CD8-positive, alpha-beta memory T cell (primary cell): ENCODE data around the gene PRR7. TPM values are rescaled to one million over a fixed set of nuclear protein-coding genes. Genes with fewer than 3 reads are reported as not detected.
A peak's percentile ranks its signal among the peaks of the same experiment; 100 is the strongest.

ENCODE experiments used
- CTCF ChIA-PET: fragments of 350-600 bp; sonication (Branson Sonifier 250); formaldehyde crosslinking; loops from one replicate; lab custom pipeline; 2021; ENCODE audit warnings: antibody characterized with exemption; lab: Charles Lee
- POLR2A ChIA-PET: fragments of 350-600 bp; sonication (Branson Sonifier 250); formaldehyde crosslinking; loops from one replicate; lab custom pipeline; 2021; ENCODE audit warnings: antibody characterized with exemption; lab: Charles Lee
- DNase-seq, 5 donors: peaks; one replicate each; pipeline versions ENCODE4 v3.0.0 to v3.0.0-alpha.2; 2020 to 2022; ENCODE audit warnings: mixed read lengths in 1 of 5
- H3K27ac ChIP-seq: one replicate; pipeline ENCODE4 v1.7.0; 2013; ENCODE audit warnings: low read depth, mild to moderate bottlenecking, low read length, moderate library complexity
- H3K27me3 ChIP-seq: 2 replicates; pipeline ENCODE4 v1.7.0; 2013; ENCODE audit warnings: low read length, mild to moderate bottlenecking; ENCODE audit not compliant: insufficient read depth, poor library complexity, severe bottlenecking
- H3K36me3 ChIP-seq: 2 replicates; pipeline ENCODE4 v1.7.0; 2013; ENCODE audit warnings: mild to moderate bottlenecking, low read length, moderate library complexity; ENCODE audit not compliant: insufficient read depth
- H3K4me1 ChIP-seq: 2 replicates; pipeline ENCODE4 v1.7.0; 2013; ENCODE audit warnings: mild to moderate bottlenecking, low read length, moderate library complexity; ENCODE audit not compliant: insufficient read depth
- H3K4me3 ChIP-seq: 2 replicates; pipeline ENCODE4 v1.7.0; 2013; ENCODE audit warnings: mild to moderate bottlenecking, low read length
- H3K9me3 ChIP-seq: 2 replicates; pipeline ENCODE4 v1.7.0; 2013; ENCODE audit warnings: mild to moderate bottlenecking, low read length
- H3K27ac Mint-ChIP-seq, 8 donors: one replicate each; pipeline ENCODE4 v1.8.0; 2020 to 2021; ENCODE audit warnings: mixed read lengths in 8 of 8, mild to moderate bottlenecking in 6 of 8, inconsistent platforms in 3 of 8, moderate library complexity in 3 of 8
- H3K27me3 Mint-ChIP-seq, 2 donors: one replicate each; pipeline ENCODE4 v1.8.0; 2020 to 2021; ENCODE audit warnings: mixed read lengths in 2 of 2, mild to moderate bottlenecking in 1 of 2, moderate library complexity in 1 of 2
- H3K36me3 Mint-ChIP-seq, 3 donors: one replicate each; pipeline ENCODE4 v1.8.0; 2020 to 2021; ENCODE audit warnings: mixed read lengths in 3 of 3, inconsistent platforms in 1 of 3, mild to moderate bottlenecking in 1 of 3
- H3K4me1 Mint-ChIP-seq, 3 donors: one replicate each; pipeline ENCODE4 v1.8.0; 2020 to 2021; ENCODE audit warnings: mixed read lengths in 3 of 3, inconsistent platforms in 1 of 3, mild to moderate bottlenecking in 1 of 3
- H3K4me3 Mint-ChIP-seq, 7 donors: one replicate each; pipeline ENCODE4 v1.8.0; 2020 to 2021; ENCODE audit warnings: mixed read lengths in 7 of 7, mild to moderate bottlenecking in 6 of 7, moderate library complexity in 4 of 7, inconsistent platforms in 2 of 7
- H3K9me3 Mint-ChIP-seq, 5 donors: one replicate each; pipeline ENCODE4 v1.8.0; 2020 to 2022; ENCODE audit warnings: mixed read lengths in 5 of 5, mild to moderate bottlenecking in 3 of 5, moderate library complexity in 2 of 5, inconsistent platforms in 1 of 5
- polyA plus RNA-seq: library from polyadenylated mRNA; unstranded; fragments of 300-500 nt; fragmentation: Illumina TruSeq; gene quantifications from one replicate; pipeline ENCODE4 v1.2.3, GENCODE V29; 2021
- total RNA-seq, 2 experiments: library from RNA; stranded (reverse); gene quantifications; one replicate each; pipeline ENCODE4 v1.2.3, GENCODE V29; 2021

Gene PRR7
- total and polyA plus RNA-seq, 3 experiments from 2014 or later = 14.7 to 22.1 (median 15.3) TPM

DNA sequence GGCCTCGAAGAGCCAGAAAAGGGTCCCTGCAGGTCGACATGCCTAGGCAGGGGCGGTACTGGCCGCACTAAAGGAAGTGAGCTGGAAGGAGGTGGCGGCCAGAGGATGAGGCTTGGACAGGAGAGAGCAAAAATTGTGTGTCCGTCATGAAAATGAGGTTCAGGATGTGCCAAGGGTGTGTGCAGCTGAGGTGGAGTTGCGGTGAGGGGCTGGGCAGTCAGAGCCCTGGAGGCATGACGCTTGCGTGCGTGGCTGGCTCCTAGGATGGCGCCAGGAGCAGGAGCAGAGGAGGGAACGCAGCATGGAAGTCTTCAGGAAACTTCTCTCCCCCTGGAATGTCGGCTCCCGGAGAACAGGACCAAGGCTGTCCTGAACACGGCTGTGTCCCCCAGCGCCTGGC lies 56.3 kb downstream of the PRR7 start:
- CTCF ChIA-PET = interaction anchor here (1.2 to 12.2 kb wide), 9 partner anchors 10 to 193 kb away, joined by 3 to 116 read pairs (median 20); no protein-coding TSS in a partner anchor
- H3K4me1 Mint-ChIP-seq = peaks cover 13 to 14% (median 13%) of the 10 kb centered on the region in 3 donors
- H3K4me3 ChIP-seq = no peak overlapping the region
- no peak overlapping the region for H3K27ac Mint-ChIP-seq
- no peak for DNase-seq
- H3K36me3 ChIP-seq = no peaks in the 10 kb centered on the region
- H3K9me3 ChIP-seq = no peaks in the 10 kb centered on the region
- H3K9me3 Mint-ChIP-seq = no peaks in the 10 kb centered on the region
- no peak overlapping the region for H3K4me3 Mint-ChIP-seq
- H3K27ac ChIP-seq = no peak overlapping the region
- peaks cover 15% of the 10 kb centered on the region for H3K4me1 ChIP-seq
- H3K27me3 Mint-ChIP-seq = peaks cover 0 to under 1% of the 10 kb centered on the region in 2 donors
- H3K27me3 ChIP-seq = no peaks in the 10 kb centered on the region
- POLR2A ChIA-PET = no interaction called here
- H3K36me3 Mint-ChIP-seq = no peaks in the 10 kb centered on the region

DNA sequence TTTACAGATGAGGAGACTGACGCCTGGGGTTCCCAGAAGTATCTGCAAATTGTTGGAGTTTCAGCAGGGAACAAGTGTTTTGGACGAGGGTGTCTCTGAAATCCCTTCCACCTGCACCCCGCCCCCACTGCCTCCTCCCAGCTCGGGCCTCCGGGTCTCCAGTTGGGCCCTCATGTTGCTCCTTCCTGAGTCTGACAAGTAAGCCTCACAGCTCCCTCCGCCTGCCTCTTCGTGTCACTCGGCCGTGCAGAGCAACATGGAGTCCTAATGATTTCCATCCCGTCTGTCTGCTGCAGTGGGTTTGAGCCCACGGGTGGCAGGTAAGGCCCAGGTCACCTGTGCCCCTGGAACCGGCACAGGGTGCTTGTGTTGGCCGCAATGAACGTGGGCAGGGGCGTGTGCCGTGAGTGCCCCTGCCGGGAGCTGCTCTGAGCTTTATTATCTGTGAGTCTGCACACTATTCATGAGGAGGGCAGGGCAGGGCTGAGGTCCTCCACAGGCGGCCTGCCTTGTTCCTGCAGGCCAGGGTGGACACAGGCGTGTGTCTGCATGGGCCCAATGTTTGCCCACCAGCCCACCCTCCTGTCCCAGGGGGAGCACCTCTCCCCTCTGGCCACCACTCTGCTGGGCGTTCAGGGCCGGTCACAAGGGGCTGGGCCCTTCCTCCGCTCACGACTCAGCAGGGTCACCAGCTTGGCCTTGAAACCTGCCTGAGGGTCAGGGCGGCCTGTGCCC lies 56.9 kb downstream of the PRR7 start:
- Mint-ChIP-seq H3K27ac (no peak overlapping the region), H3K4me3 (no peak overlapping the region), H3K9me3 (no peaks in the 10 kb centered on the region), H3K4me1 (peaks cover 7 to 11% (median 10%) of the 10 kb centered on the region in 3 donors), H3K27me3 (no peaks in the 10 kb centered on the region), H3K36me3 (no peaks in the 10 kb centered on the region)
- CTCF ChIA-PET = interaction anchor here (0.6 to 12.2 kb wide), 6 partner anchors 32 to 185 kb away, joined by 3 to 116 read pairs (median 56); no protein-coding TSS in a partner anchor
- DNase-seq = no peak
- no peaks in the 10 kb centered on the region for H3K36me3 ChIP-seq
- no peak overlapping the region for H3K27ac ChIP-seq
- POLR2A ChIA-PET = no interaction called here
- H3K4me1 ChIP-seq = peaks cover 12% of the 10 kb centered on the region
- H3K27me3 ChIP-seq = no peaks in the 10 kb centered on the region
- H3K9me3 ChIP-seq = no peaks in the 10 kb centered on the region
- H3K4me3 ChIP-seq = no peak overlapping the region

DNA sequence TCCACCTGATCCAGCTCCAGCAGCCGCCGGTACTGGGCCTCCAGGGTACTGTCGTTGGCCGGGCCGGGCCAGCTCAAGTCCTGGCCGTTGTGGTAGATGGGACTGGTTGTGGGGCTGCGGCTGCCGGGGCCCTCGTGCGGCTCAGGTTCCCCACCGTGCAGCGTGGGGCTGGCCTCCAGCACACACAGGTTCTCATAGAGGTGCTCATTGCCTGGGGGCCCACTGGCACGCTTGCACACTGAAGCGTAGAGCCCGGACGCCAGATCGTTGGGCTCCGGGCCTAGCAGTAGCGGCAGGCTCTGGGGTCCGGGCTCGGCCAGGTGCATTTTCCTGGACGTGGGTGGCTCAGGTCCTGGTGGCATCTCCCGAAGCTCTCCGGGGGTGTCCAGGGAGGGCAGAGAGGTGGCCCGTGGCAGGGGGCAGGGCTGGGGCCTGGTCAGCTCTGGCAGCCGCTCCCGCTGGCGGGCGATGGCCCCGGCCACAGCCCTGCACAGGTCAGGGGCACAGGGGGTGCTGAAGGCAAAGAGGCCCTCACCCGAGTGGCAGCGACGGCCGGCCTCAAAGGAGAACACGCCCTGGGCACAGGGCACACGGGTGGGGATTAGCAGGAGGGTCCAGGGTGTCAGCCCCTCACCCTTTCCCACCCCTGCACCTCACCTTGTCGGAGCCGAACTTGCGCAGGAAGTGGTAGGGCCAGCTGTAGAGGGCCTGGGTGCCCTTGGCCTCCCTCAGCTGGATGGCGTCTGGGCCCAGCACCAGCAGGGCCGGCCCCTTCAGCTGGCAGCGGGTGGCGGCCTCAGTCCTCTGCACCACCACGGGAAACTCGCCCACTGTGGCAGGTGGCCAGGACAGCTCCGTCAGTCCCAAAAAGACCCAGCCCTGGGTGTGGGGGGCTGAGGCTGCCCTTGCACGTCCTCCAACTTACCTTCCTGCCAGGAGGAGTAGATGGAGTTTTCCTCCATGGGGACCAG lies 57.8 kb downstream of the PRR7 start:
- Histone ChIP-seq H3K9me3 (no peaks in the 10 kb centered on the region), H3K36me3 (no peaks in the 10 kb centered on the region), H3K27ac (no peak overlapping the region), H3K4me3 (no peak overlapping the region), H3K27me3 (no peaks in the 10 kb centered on the region), H3K4me1 (peaks cover 8% of the 10 kb centered on the region)
- Mint-ChIP-seq H3K27me3 (no peaks in the 10 kb centered on the region), H3K36me3 (no peaks in the 10 kb centered on the region), H3K4me3 (no peak overlapping the region), H3K9me3 (no peaks in the 10 kb centered on the region), H3K27ac (no peak overlapping the region), H3K4me1 (peaks cover 3 to 7% (median 5%) of the 10 kb centered on the region in 3 donors)
- CTCF ChIA-PET = interaction anchor here (0.6 to 12.2 kb wide), 5 partner anchors 11 to 186 kb away, joined by 3 to 116 read pairs (median 3); no protein-coding TSS in a partner anchor
- peak in 1 of 5 donors; percentile 46 for DNase-seq
- POLR2A ChIA-PET = no interaction called here

DNA sequence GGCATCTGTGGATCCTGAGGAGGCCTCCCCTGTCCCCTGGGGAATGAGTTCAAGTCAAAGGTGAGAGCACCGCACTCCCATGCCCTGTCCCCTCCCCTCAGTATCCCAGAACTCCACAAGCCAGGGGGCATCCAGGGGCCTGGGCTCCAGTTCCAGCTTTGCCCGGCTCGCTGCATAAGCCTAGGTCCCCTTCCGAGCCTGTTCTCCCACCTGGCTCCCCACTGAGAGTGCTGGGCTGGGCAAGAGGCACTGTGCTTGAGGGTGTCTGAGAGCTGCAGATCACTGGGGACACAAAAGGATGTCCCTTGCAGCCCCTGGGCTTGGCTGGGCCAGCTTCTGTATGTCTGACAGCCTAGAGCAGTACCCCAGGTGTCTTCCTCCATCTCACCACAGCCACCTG lies 58.5 kb downstream of the PRR7 start:
- Mint-ChIP-seq H3K36me3 (peaks cover 0 to 1% (median 0%) of the 10 kb centered on the region in 3 donors), H3K27me3 (no peaks in the 10 kb centered on the region), H3K27ac (no peak overlapping the region), H3K4me3 (no peak overlapping the region), H3K4me1 (peaks cover 3 to 5% (median 4%) of the 10 kb centered on the region in 3 donors), H3K9me3 (no peaks in the 10 kb centered on the region)
- no peak overlapping the region for H3K4me3 ChIP-seq
- H3K27me3 ChIP-seq = no peaks in the 10 kb centered on the region
- H3K4me1 ChIP-seq = peaks cover 8% of the 10 kb centered on the region
- no peak overlapping the region for H3K27ac ChIP-seq
- no peaks in the 10 kb centered on the region for H3K36me3 ChIP-seq
- ChIA-PET POLR2A (no interaction called here), CTCF (interaction anchor here (0.6 to 12.2 kb wide), 3 partner anchors 11 to 115 kb away, joined by 3 to 116 read pairs (median 27); no protein-coding TSS in a partner anchor)
- no peak for DNase-seq
- H3K9me3 ChIP-seq = no peaks in the 10 kb centered on the region

Other genes starting within 250 kb of the PRR7 start
- 10 to 100 TPM; 26.1 to 28.3 TPM for gene RAB24, start 143.1 kb upstream of the PRR7 start, total RNA-seq
- 22.9 TPM for gene RAB24, start 143.1 kb upstream of the PRR7 start, polyA plus RNA-seq
- 100 to 1,000 TPM; 342 to 344 TPM for gene PRELID1, start 143.0 kb upstream of the PRR7 start, total RNA-seq
- 235 TPM for gene PRELID1, start 143.0 kb upstream of the PRR7 start, polyA plus RNA-seq
- gene MXD3, start 134.9 kb upstream of the PRR7 start, total RNA-seq = 10 to 100 TPM; 10.2 to 13.4 TPM
- 0.79 TPM for gene MXD3, start 134.9 kb upstream of the PRR7 start, polyA plus RNA-seq
- 100 to 1,000 TPM; 112 to 126 TPM for gene LMAN2, start 95.1 kb upstream of the PRR7 start, total RNA-seq
- 276 TPM for gene LMAN2, start 95.1 kb upstream of the PRR7 start, polyA plus RNA-seq
- gene RGS14, start 88.9 kb upstream of the PRR7 start, total RNA-seq = 10 to 100 TPM; 60.5 to 61.9 TPM
- 83.5 TPM for gene RGS14, start 88.9 kb upstream of the PRR7 start, polyA plus RNA-seq
- under 1 TPM in 1 of 2 experiments, not detected in 1; 0.09 TPM for gene SLC34A1, start 62.4 kb upstream of the PRR7 start, total RNA-seq
- gene SLC34A1, start 62.4 kb upstream of the PRR7 start, polyA plus RNA-seq = 0.17 TPM
- not detected for gene PFN3, start 46.2 kb upstream of the PRR7 start, total RNA-seq
- gene PFN3, start 46.2 kb upstream of the PRR7 start, polyA plus RNA-seq = not detected
- 10 to 100 TPM in 1 of 2 experiments, 1 to 10 TPM in 1; 9.2 to 10.3 TPM for gene F12, start 37.2 kb upstream of the PRR7 start, total RNA-seq
- 1.9 TPM for gene F12, start 37.2 kb upstream of the PRR7 start, polyA plus RNA-seq
- gene GRK6, start 20.1 kb upstream of the PRR7 start, total RNA-seq = 100 to 1,000 TPM; 180 to 185 TPM
- 201 TPM for gene GRK6, start 20.1 kb upstream of the PRR7 start, polyA plus RNA-seq
- 10 to 100 TPM; 47.9 to 50.5 TPM for gene DBN1, start 26.8 kb downstream of the PRR7 start, total RNA-seq
- 28.1 TPM for gene DBN1, start 26.8 kb downstream of the PRR7 start, polyA plus RNA-seq
- 10 to 100 TPM; 28.4 to 30.4 TPM for gene PDLIM7, start 50.8 kb downstream of the PRR7 start, total RNA-seq
- 6.0 TPM for gene PDLIM7, start 50.8 kb downstream of the PRR7 start, polyA plus RNA-seq
- 1 to 10 TPM; 4.2 to 5.1 TPM for gene DOK3, start 63.0 kb downstream of the PRR7 start, total RNA-seq
- 0.08 TPM for gene DOK3, start 63.0 kb downstream of the PRR7 start, polyA plus RNA-seq
- 100 to 1,000 TPM; 160 to 164 TPM for gene DDX41, start 70.1 kb downstream of the PRR7 start, total RNA-seq
- 61.7 TPM for gene DDX41, start 70.1 kb downstream of the PRR7 start, polyA plus RNA-seq
- 10 to 100 TPM; 72.9 to 76.6 TPM for gene FAM193B, start 107.7 kb downstream of the PRR7 start, total RNA-seq
- 8.5 TPM for gene FAM193B, start 107.7 kb downstream of the PRR7 start, polyA plus RNA-seq
- gene TMED9, start 145.4 kb downstream of the PRR7 start, total RNA-seq = 100 to 1,000 TPM; 138 to 142 TPM
- gene TMED9, start 145.4 kb downstream of the PRR7 start, polyA plus RNA-seq = 140 TPM
- gene B4GALT7, start 153.3 kb downstream of the PRR7 start, total RNA-seq = 10 to 100 TPM; 20.2 to 24.4 TPM
- 17.7 TPM for gene B4GALT7, start 153.3 kb downstream of the PRR7 start, polyA plus RNA-seq